22Rv1 (cell line): ENCODE measurements around the gene IFT43.

Experiments
- CTCF ChIP-seq: fragments of 450-650 bp; IDR thresholded peaks from 2 replicates; pipeline ENCODE4 v1.5.1; 2017; ENCODE audit warnings: mild to moderate bottlenecking
- ZFX ChIP-seq: fragments of 450-650 bp; IDR thresholded peaks from 2 replicates; pipeline ENCODE4 v1.6.1; 2017; ENCODE audit warnings: antibody characterized with exemption, borderline replicate concordance

DNA sequence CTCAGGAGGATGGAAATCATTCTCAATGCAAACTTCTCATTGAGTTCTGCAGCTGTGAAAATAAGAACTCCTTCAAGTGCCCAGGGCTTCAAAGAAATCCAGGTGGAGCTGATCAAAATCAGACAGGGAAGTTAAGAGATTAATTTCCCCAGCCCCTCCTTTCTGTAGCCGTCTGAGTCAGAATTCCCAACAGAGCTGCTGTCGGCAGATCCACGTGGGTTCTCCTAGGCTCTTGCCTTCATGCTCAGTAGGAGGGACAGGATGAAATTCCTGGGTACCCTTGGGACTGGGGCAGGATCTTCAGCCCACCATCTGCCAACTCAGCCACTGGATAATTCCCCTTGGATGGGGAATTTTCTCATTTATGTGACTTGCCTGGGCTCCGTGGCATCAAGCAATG, 17.1 kb upstream of the IFT43 start:
- TF ChIP-seq CTCF = no peak
- TF ChIP-seq ZFX = no peak
